Thymus (tissue), 11 donors: Measurements from ENCODE around the gene NEO1. TPM values are rescaled to one million over a fixed set of nuclear protein-coding genes. Genes with fewer than 3 reads are reported as not detected.

Experiments
- DNase-seq, 9 donors: peaks; one replicate each; pipeline ENCODE4 v3.0.0-alpha.2; 2013; ENCODE audit warnings: low spot score in 9 of 9, low read depth in 6 of 9, missing footprints in 1 of 9
- H3K27ac ChIP-seq, 2 donors: one replicate each; pipeline ENCODE4 v1.5.1; 2013; ENCODE audit warnings: control low read depth in 1 of 2, low read depth in 1 of 2, low read length in 1 of 2, mild to moderate bottlenecking in 1 of 2, moderate library complexity in 1 of 2
- H3K27me3 ChIP-seq, 2 donors: one replicate each; pipeline ENCODE4 v1.5.1; 2013; ENCODE audit warnings: low read length in 1 of 2; ENCODE audit not compliant: control insufficient read depth in 2 of 2, insufficient read depth in 1 of 2
- H3K36me3 ChIP-seq, 2 donors: one replicate each; pipeline ENCODE4 v1.5.1; 2013; ENCODE audit warnings: low read length in 1 of 2, mild to moderate bottlenecking in 1 of 2, moderate library complexity in 1 of 2; ENCODE audit not compliant: control insufficient read depth in 2 of 2, insufficient read depth in 2 of 2
- H3K4me1 ChIP-seq, 2 donors: one replicate each; pipeline ENCODE4 v1.5.1; 2013; ENCODE audit warnings: low read length in 2 of 2; ENCODE audit not compliant: control insufficient read depth in 2 of 2, insufficient read depth in 2 of 2
- H3K4me3 ChIP-seq, 2 donors: one replicate each; pipeline ENCODE4 v1.5.1; 2013; ENCODE audit warnings: low read length in 2 of 2, control low read depth in 1 of 2, mild to moderate bottlenecking in 1 of 2
- H3K9me3 ChIP-seq, 2 donors: one replicate each; pipeline ENCODE4 v1.5.1; 2013; ENCODE audit warnings: low read length in 1 of 2, mild to moderate bottlenecking in 1 of 2; ENCODE audit not compliant: control insufficient read depth in 2 of 2, insufficient read depth in 1 of 2
- WGBS: extraction: QIAGEN DNeasy Blood & Tissue Kit; methylation state at CpG from one replicate; pipeline ENCODE4 v1.1.7; 2013; 5-methylcytosine and 5-hydroxymethylcytosine counted together
- polyA plus RNA-seq: library from polyadenylated mRNA; stranded (reverse); fragments of 200-250 nt; gene quantifications from one replicate; pipeline ENCODE4 v1.2.3, GENCODE V29; 2013
- total RNA-seq: library from RNA; stranded (reverse); fragments of 120-200 nt; gene quantifications from one replicate; pipeline ENCODE4 v1.2.4, GENCODE V29; 2013
- donor health status: healthy.

The NEO1 gene
- total and polyA plus RNA-seq, 2 donors, result 4.4 to 6.1 TPM

GRCh38 chr15:73141216-73141900 is 89.1 kb downstream of the NEO1 start:
- no peak for DNase-seq
- no peak overlapping the region for H3K27ac ChIP-seq
- 78% methylated on average over 3 of the region's 3 CpGs for WGBS
- no peaks in the 10 kb centered on the region for H3K27me3 ChIP-seq
- H3K4me1 ChIP-seq, result no peaks in the 10 kb centered on the region
- no peaks in the 10 kb centered on the region for H3K9me3 ChIP-seq
- no peaks in the 10 kb centered on the region for H3K36me3 ChIP-seq
- H3K4me3 ChIP-seq, result no peak overlapping the region

GRCh38 chr15:73142802-73143762 is 90.8 kb downstream of the NEO1 start:
- DNase-seq, result no peak
- no peak overlapping the region for H3K27ac ChIP-seq

GRCh38 chr15:73143763-73144155 is 91.5 kb downstream of the NEO1 start:
- H3K27ac ChIP-seq, result no peak overlapping the region
- no peak overlapping the region for H3K4me3 ChIP-seq
- 67% methylated on average over 1 of the region's 1 CpG for WGBS
- no peaks in the 10 kb centered on the region for H3K9me3 ChIP-seq
- H3K4me1 ChIP-seq, result no peaks in the 10 kb centered on the region
- H3K27me3 ChIP-seq, result no peaks in the 10 kb centered on the region
- no peaks in the 10 kb centered on the region for H3K36me3 ChIP-seq
- no peak for DNase-seq

More at GRCh38 chr15:73142802-73143762, 90.8 kb downstream of the NEO1 start:
- 89% methylated on average over 12 of the region's 12 CpGs for WGBS
- H3K4me3 ChIP-seq, result no peak overlapping the region
- no peaks in the 10 kb centered on the region for H3K36me3 ChIP-seq
- no peaks in the 10 kb centered on the region for H3K9me3 ChIP-seq
- H3K4me1 ChIP-seq, result no peaks in the 10 kb centered on the region
- H3K27me3 ChIP-seq, result no peaks in the 10 kb centered on the region

- Histone ChIP-seq H3K9me3 (no peaks in the 10 kb centered on the region), H3K4me1 (no peaks in the 10 kb centered on the region), H3K4me3 (no peak overlapping the region), H3K27ac (no peak overlapping the region), H3K27me3 (no peaks in the 10 kb centered on the region), H3K36me3 (no peaks in the 10 kb centered on the region)
- no peak for DNase-seq
Measured at GRCh38 chr15:73146419-73146818, 94.2 kb downstream of the NEO1 start.

GRCh38 chr15:73150831-73151230 is 98.6 kb downstream of the NEO1 start:
- H3K27me3 ChIP-seq, result no peaks in the 10 kb centered on the region
- 79% methylated on average over 2 of the region's 2 CpGs for WGBS
- H3K9me3 ChIP-seq, result no peaks in the 10 kb centered on the region
- H3K36me3 ChIP-seq, result no peaks in the 10 kb centered on the region
- H3K4me3 ChIP-seq, result no peak overlapping the region
- H3K27ac ChIP-seq, result no peak overlapping the region
- no peak for DNase-seq
- no peaks in the 10 kb centered on the region for H3K4me1 ChIP-seq

GRCh38 chr15:73153024-73153423 is 100.8 kb downstream of the NEO1 start:
- Histone ChIP-seq H3K27ac (no peak overlapping the region), H3K27me3 (no peaks in the 10 kb centered on the region), H3K4me1 (no peaks in the 10 kb centered on the region), H3K9me3 (no peaks in the 10 kb centered on the region), H3K36me3 (no peaks in the 10 kb centered on the region), H3K4me3 (no peak overlapping the region)
- DNase-seq, result no peak
- WGBS, result 94% methylated on average over 1 of the region's 1 CpG

- no peaks in the 10 kb centered on the region for H3K27me3 ChIP-seq
- no peaks in the 10 kb centered on the region for H3K4me1 ChIP-seq
- WGBS, result 97% methylated on average over 5 of the region's 5 CpGs
- no peaks in the 10 kb centered on the region for H3K9me3 ChIP-seq
- no peak overlapping the region for H3K4me3 ChIP-seq
- no peak overlapping the region for H3K27ac ChIP-seq
- H3K36me3 ChIP-seq, result no peaks in the 10 kb centered on the region
- DNase-seq, result no peak
Measured at GRCh38 chr15:73153447-73153846, 101.2 kb downstream of the NEO1 start.

GRCh38 chr15:73156431-73157191 is 104.3 kb downstream of the NEO1 start:
- WGBS, result 96% methylated on average over 3 of the region's 3 CpGs
- no peak for DNase-seq
- no peaks in the 10 kb centered on the region for H3K36me3 ChIP-seq

GRCh38 chr15:73161546-73161945 is 109.3 kb downstream of the NEO1 start:
- Histone ChIP-seq H3K4me3 (no peak overlapping the region), H3K27ac (no peak overlapping the region), H3K36me3 (no peaks in the 10 kb centered on the region), H3K4me1 (no peaks in the 10 kb centered on the region), H3K27me3 (no peaks in the 10 kb centered on the region), H3K9me3 (no peaks in the 10 kb centered on the region)
- WGBS, result 92% methylated on average over 1 of the region's 1 CpG
- no peak for DNase-seq

More at GRCh38 chr15:73156431-73157191, 104.3 kb downstream of the NEO1 start:
- Histone ChIP-seq H3K27me3 (no peaks in the 10 kb centered on the region), H3K4me1 (no peaks in the 10 kb centered on the region), H3K9me3 (no peaks in the 10 kb centered on the region), H3K27ac (no peak overlapping the region), H3K4me3 (no peak overlapping the region)
